ENCODE measurements around the gene CYP46A1.

GRCh38 chr14:99702115-99702514, 18.0 kb downstream of the CYP46A1 start:
- TF ChIP-seq CTCF (IDR thresholded peaks at IDR 0.05; ENCODE audit: low read length) (no peak), EZH2 (IDR thresholded peaks at IDR 0.05; ENCODE audit: borderline replicate concordance, low read length) (no peak)
